ENCODE results near the gene SECTM1.
A peak's percentile ranks its signal among the peaks of the same experiment; 100 is the strongest.

SECTM1 gene

GRCh38 chr17:82328141-82328993 is 5.2 kb downstream of the SECTM1 start:
- Histone ChIP-seq H3K4me3 (no peak overlapping the region), H3K27ac (no peak overlapping the region), H3K4me2 (peak overlapping the region in 9 of 11 experiments; percentile 10 to 95 (median 81); a peak in 14 of 22 replicates), H3K9ac (no peak overlapping the region), H3K9me3 (replicated peaks in 1 of 11) (no peaks in the 10 kb centered on the region), H3K4me1 (peaks cover 34 to 92% (median 76%) of the 10 kb centered on the region in 10 experiments), H3K27me3 (peaks cover 35 to 71% (median 44%) of the 10 kb centered on the region in 11 experiments), H4K20me1 (peaks cover 17 to 59% (median 27%) of the 10 kb centered on the region in 11 experiments; a peak in 15 of 22 replicates), H3K36me3 (no peaks in the 10 kb centered on the region)
- TF ChIP-seq Cebpa-rat (IDR thresholded peaks at IDR 0.05): no peak

DNA sequence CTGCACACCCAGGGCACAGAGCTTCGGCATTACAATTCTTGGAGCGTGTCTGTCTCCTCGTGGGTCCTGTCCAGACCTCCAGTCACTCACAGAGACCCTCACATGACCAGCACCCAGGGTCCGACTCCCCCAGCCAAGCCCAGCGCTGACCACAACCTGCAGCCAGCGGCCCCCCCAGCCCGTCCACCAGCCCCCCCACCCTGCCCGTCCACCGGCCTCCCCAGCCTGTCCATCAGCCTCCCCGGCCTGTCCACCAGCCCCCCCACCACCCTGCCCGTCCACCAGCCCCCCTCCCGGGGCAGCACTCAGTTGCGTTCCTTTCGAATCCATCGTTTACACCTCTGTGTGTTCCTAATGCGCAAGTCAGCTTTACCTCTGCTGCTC is 5.8 kb downstream of the SECTM1 start:
- no peaks in the 10 kb centered on the region for H3K36me3 ChIP-seq

GRCh38 chr17:82327289-82327688 is 6.3 kb downstream of the SECTM1 start:
- Histone ChIP-seq H3K36me3 (no peaks in the 10 kb centered on the region), H3K27ac (no peak overlapping the region), H3K4me1 (peaks cover 23 to 82% (median 65%) of the 10 kb centered on the region in 10 experiments), H3K9ac (no peak overlapping the region), H3K4me3 (no peak overlapping the region), H3K4me2 (peak overlapping the region in 2 of 11 experiments; percentile 0 to 15; a peak in 2 of 22 replicates), H4K20me1 (peaks cover 7 to 48% (median 17%) of the 10 kb centered on the region in 11 experiments; a peak in 15 of 22 replicates), H3K9me3 (replicated peaks in 1 of 11) (no peaks in the 10 kb centered on the region), H3K27me3 (peaks cover 28 to 67% (median 36%) of the 10 kb centered on the region in 11 experiments)
- no peak for TF ChIP-seq Cebpa-rat (IDR thresholded peaks at IDR 0.05)

More for the DNA sequence above, 5.8 kb downstream of the SECTM1 start:
- Histone ChIP-seq H3K9me3 (replicated peaks in 1 of 11) (no peaks in the 10 kb centered on the region), H3K4me3 (no peak overlapping the region), H4K20me1 (peaks cover 12 to 53% (median 21%) of the 10 kb centered on the region in 11 experiments; a peak in 15 of 22 replicates), H3K27ac (no peak overlapping the region), H3K27me3 (peaks cover 30 to 70% (median 39%) of the 10 kb centered on the region in 11 experiments), H3K4me1 (peaks cover 28 to 86% (median 69%) of the 10 kb centered on the region in 10 experiments), H3K9ac (no peak overlapping the region), H3K4me2 (peak overlapping the region in 2 of 11 experiments; percentile 0 to 89; a peak in 1 of 22 replicates)
- TF ChIP-seq Cebpa-rat (IDR thresholded peaks at IDR 0.05): no peak

DNA sequence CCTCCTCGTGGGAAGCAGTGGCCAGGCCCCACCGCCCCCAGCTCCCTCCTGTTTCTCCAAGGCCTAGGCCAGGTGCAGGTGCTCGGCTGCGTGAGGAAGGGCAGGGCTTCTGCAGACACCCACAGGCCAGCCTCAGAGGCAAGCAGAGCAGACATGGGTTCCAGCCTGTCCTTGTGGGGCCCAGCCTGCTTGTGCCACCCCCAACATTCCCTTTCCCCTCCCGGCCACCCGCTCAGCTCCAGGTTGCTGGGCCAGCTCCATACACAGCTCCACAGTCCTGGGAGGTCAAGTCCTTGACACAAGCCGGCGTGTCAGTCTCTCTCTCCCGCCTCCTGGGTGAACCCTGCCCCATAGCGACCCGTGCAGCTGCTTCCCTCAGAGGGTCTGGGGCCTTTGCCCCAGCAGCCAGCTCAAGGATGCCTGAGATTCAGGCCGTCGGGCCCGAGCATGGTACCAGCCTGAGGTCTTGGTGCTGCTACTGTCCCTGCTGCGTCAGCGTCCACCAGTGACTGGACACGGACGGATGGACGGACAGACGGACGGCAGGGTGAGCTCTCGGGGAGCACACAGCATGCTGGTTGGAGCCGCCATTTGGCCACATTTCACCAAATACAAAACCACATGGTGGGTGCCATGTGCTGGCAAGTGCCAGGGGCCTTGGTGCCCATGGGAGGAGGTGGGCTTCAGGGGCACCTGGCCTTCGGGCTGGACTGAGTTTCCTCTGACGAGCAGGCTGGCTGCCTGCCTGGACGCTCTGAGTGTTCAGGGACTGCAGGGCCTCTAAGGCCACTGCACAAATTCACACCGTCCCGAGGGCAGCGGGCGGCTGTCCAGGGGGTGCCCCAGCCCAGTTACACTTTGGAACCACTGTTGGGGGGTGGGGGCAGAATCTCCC is 8.0 kb downstream of the SECTM1 start:
- Histone ChIP-seq H3K9ac (peak overlapping the region in 2 of 11 experiments; percentile 23 to 31; a peak in 2 of 22 replicates), H3K4me1 (peaks cover 16 to 75% (median 50%) of the 10 kb centered on the region in 10 experiments; a peak in 19 of 20 replicates), H3K36me3 (no peaks in the 10 kb centered on the region), H3K4me3 (no peak overlapping the region), H3K27me3 (peaks cover 21 to 61% (median 35%) of the 10 kb centered on the region in 11 experiments), H4K20me1 (peaks cover 0 to 44% (median 12%) of the 10 kb centered on the region in 11 experiments; a peak in 14 of 22 replicates), H3K27ac (no peak overlapping the region), H3K4me2 (peak overlapping the region; percentile 19 to 77 (median 64); a peak in 20 of 22 replicates), H3K9me3 (replicated peaks in 1 of 11) (no peaks in the 10 kb centered on the region)
- no peak for TF ChIP-seq Cebpa-rat (IDR thresholded peaks at IDR 0.05)

DNA sequence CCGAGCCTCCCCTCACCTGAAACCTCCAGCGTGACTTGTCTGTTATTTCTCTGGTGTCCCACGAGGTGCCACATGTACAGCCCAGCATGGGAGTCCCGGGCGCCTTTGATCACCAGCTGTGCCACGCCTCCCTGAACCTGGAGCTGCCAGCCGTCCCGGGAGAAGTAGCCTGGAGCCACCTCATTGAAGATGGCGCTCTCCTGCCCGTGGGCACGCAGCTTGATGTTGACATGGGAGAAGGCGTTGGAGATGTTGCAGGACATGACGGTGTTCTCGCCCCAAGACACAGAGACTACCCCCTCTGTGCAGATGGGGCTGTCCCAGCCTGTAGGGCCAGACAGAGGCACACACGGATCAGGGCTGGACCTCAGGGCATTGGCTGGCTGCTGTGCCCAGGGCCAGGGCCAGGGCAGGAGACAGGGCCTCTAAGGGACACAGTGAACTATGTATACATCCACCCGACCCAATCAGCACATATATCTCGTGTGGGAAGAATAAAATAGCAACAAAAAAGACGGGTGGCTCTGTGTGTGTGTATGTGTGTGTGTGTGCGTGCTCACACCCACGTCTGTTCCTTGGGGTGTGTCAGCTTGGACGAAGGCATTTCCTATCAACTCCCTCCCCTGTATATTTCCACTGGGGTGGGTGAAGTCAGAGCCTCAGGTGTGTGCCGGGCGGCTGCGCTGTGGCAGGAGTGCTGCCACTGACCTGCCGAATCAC is 8.8 kb downstream of the SECTM1 start:
- Histone ChIP-seq H3K4me1 (peaks cover 9 to 67% (median 42%) of the 10 kb centered on the region in 10 experiments; a peak in 19 of 20 replicates), H3K27ac (no peak overlapping the region), H4K20me1 (peaks cover 0 to 36% (median 12%) of the 10 kb centered on the region in 11 experiments; a peak in 11 of 22 replicates), H3K36me3 (no peaks in the 10 kb centered on the region), H3K4me3 (no peak overlapping the region), H3K9ac (peak overlapping the region in 1 of 11 experiments; percentile 31; a peak in 1 of 22 replicates), H3K27me3 (peaks cover 13 to 53% (median 27%) of the 10 kb centered on the region in 11 experiments; a peak in 20 of 22 replicates), H3K9me3 (replicated peaks in 1 of 11) (peaks cover 0 to 2% (median 0%) of the 10 kb centered on the region in 11 experiments; a peak in 5 of 22 replicates), H3K4me2 (peak overlapping the region; percentile 19 to 77 (median 64); a peak in 20 of 22 replicates)
- TF ChIP-seq Cebpa-rat (IDR thresholded peaks at IDR 0.05): no peak

DNA sequence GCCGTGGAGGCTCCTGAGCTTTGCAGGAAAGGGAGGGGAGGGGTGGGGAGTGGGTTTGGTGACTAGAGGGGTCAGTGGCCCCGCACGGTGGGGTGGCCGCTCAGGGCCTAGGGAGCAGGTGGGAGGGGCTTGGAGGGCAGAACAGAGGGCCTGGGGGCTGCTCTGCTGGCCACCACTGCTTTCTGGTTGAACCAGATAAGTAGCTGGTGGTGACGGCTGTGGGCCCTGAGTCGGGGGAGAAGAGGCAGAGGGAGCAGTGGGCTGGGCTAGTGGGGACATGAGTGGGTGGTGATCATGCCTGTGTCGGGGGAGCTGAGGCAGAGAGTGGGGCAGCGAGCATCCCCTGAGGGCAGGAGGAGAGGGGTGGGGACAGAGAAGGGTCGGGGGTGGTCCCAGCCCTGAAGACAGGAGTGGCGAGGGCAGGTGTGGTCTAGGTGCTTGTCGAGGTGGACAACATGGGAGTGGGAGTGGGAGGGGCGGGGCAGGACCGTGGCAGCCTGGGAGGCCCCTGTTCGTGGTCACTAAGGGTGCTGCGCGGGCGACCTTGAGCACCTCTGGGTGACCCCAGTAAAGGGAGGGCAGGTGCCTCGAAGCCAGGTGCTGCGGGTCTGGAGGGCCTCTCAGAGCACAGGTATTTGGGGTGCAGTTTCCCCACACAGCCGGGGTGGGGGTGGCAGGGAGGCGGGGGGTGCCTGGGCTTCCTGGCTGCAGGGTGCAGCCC is 9.9 kb downstream of the SECTM1 start:
- Histone ChIP-seq H3K27ac (no peak overlapping the region), H3K9me3 (replicated peaks in 1 of 11) (peaks cover 0 to 12% (median 10%) of the 10 kb centered on the region in 11 experiments; a peak in 14 of 22 replicates), H4K20me1 (peaks cover 0 to 26% (median 6%) of the 10 kb centered on the region in 11 experiments; a peak in 9 of 22 replicates), H3K9ac (no peak overlapping the region), H3K27me3 (peaks cover 12 to 46% (median 24%) of the 10 kb centered on the region in 11 experiments; a peak in 20 of 22 replicates), H3K4me2 (peak overlapping the region in 8 of 11 experiments; percentile 24 to 59 (median 38); a peak in 13 of 22 replicates), H3K36me3 (no peaks in the 10 kb centered on the region), H3K4me1 (peaks cover 9 to 57% (median 32%) of the 10 kb centered on the region in 10 experiments; a peak in 19 of 20 replicates), H3K4me3 (no peak overlapping the region)
- no peak for TF ChIP-seq Cebpa-rat (IDR thresholded peaks at IDR 0.05)
